A549 treated with AZD9567 at 1 μM for 4 hours (cell line): ENCODE results near the gene SSR2. TPM values are rescaled to one million over a fixed set of nuclear protein-coding genes. Genes with fewer than 3 reads are reported as not detected.

Experiments
- total RNA-seq: library from RNA; stranded (reverse); fragments of 200-300 nt; extraction: Qiagen RNA extraction; gene quantifications from 5 replicates; pipeline ENCODE4 v1.2.3, GENCODE V29; 2022; ENCODE audit not compliant: insufficient read depth

The SSR2 gene
- total RNA-seq, result 256 to 265 TPM (median 262 TPM) in 5 replicates

GRCh38 chr1:156020293-156021092, at the start of gene SSR2:
TSS of gene SSR2 (minus strand) at chr1:156020951. CDS start at chr1:156020167, 784 bp downstream.

DNA sequence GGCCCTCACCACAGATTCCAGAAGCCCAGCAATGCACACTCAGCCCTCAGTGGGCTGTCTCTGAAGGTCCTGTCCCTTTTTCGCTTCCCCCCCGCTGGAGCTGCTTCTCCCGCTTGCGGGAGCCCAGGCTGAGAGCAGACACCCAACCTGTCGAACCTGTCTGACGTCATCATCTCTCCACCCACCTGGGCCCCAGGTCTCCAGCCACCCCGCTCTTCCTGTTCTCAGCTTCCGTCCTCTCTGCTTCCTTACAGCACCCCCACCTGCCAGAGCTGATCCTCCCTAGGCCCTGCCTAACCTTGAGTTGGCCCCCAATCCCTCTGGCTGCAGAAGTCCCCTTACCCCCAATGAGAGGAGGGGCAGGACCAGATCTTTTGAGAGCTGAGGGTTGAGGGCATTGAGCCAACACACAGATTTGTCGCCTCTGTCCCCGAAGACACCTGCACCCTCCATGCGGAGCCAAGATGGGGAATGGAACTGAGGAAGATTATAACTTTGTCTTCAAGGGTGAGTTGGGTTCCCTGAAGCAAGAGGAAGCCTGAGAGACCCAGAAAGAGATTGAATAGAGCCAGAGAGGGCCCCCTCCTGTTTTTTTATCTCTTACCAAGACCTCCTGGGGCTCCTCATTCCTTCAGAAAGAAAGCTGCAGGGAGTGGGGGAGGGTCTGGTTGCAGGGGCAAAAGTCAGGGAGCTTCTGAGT, 40.3 kb upstream of the SSR2 start, which contains the start of gene RAB25:
Gene RAB25, plus strand, starts transcription at position 224 of the 700 bp plus-strand sequence. Its CDS starts 241 bp downstream, at position 465.

DNA sequence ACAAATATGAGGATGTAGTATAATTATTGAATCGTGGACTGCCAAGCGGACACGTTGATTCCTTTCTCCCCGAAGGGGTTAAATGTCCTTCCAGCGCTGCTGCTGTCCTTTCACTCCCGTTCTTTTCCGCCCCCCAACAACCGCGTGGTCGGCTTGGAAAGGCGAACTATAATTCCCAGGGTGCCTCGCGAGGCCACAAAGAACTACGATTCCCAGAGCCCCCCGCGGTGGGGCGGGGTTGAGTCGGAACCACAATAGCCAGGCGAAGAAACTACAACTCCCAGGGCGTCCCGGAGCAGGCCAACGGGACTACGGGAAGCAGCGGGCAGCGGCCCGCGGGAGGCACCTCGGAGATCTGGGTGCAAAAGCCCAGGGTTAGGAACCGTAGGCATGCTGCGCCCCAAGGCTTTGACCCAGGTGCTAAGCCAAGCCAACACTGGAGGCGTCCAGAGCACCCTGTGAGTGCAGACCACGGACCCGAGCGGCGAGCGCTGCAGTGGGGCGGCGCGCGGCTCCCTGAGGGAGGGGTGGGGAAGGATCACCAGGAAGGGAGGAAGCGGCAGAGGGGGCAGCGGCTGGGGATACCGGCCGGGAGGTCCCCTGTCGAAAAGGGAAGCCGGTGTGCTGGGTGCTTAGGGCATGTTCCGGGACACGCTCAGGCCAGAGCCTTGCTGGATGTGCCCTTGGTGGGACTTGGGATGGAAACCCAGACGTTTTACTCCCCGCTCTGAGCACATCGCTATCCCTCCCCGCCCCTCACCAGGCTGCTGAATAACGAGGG, 33.9 kb upstream of the SSR2 start, which contains the start of gene LAMTOR2:
Gene LAMTOR2, plus strand, starts transcription at position 283 of the 781 bp plus-strand sequence. Its CDS starts 108 bp downstream, at position 391.

GRCh38 chr1:156053768-156054499, 33.2 kb upstream of the SSR2 start, which contains the start of gene UBQLN4:
TSS of gene UBQLN4 (minus strand) at chr1:156053798. CDS start at chr1:156053701, 97 bp downstream.

DNA sequence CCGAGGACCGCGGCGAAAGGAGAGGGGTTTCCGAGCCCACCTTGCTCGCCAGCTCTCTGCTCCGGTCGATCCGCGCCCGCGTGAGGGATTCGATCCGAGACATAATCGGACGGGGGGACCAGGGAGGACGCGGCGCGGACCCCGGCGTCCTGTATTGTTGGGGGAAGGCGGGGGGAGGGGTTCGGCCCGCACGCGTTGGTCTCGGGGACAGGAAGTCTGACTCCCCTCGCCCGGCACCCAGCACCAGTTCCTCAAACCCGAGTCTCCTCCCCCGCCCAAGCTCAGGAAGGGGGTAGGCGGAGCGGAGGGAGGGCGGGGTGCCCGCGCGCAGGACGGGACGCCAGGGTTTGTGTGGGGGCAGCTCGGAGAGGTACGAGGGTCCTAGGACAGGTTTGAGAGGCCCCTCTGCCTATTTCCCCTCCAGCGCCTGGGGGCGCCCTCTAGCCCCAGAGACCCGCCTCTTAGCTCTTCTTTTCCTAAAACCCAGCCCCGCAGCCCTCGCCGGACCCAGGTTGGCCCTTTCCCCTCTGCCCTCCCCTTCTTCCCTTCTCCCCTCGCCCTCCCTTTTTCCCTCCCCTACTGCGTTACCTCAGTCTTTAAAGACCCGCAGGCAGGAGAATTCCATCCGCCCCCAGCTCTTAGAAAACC, 42.3 kb downstream of the SSR2 start, which contains the start of gene ARHGEF2:
Gene ARHGEF2, minus strand, starts transcription at position 223 of the 648 bp plus-strand sequence. Its CDS starts 120 bp downstream, at position 103.

Other genes starting within 250 kb of the SSR2 start
- gene GON4L, start 163.7 kb downstream of the SSR2 start, total RNA-seq, result 11.3 to 16.5 TPM (median 15.0 TPM) in 5 replicates
- 1.1 to 1.3 TPM (median 1.2 TPM) in 5 replicates for gene SYT11, start 161.4 kb downstream of the SSR2 start, total RNA-seq
- gene RIT1, start 109.6 kb downstream of the SSR2 start, total RNA-seq, result 11.4 to 22.1 TPM (median 20.9 TPM) in 5 replicates
- 16.5 to 26.8 TPM (median 24.4 TPM) in 5 replicates for gene KHDC4, start 86.5 kb downstream of the SSR2 start, total RNA-seq
- gene RXFP4, start 79.3 kb downstream of the SSR2 start, total RNA-seq, result not detected in 5 replicates
- gene ARHGEF2, start 42.4 kb downstream of the SSR2 start, total RNA-seq, result 28.7 to 34.5 TPM (median 32.0 TPM) in 5 replicates
- 36.3 to 42.3 TPM (median 39.8 TPM) in 5 replicates for gene UBQLN4, start 32.8 kb upstream of the SSR2 start, total RNA-seq
- 129 to 164 TPM (median 158 TPM) in 5 replicates for gene LAMTOR2, start 33.8 kb upstream of the SSR2 start, total RNA-seq
- gene RAB25, start 40.2 kb upstream of the SSR2 start, total RNA-seq, result not detected in 5 replicates
- 0.82 to 2.4 TPM (median 1.4 TPM) in 5 replicates for gene MEX3A, start 61.5 kb upstream of the SSR2 start, total RNA-seq
- gene LMNA, start 93.8 kb upstream of the SSR2 start, total RNA-seq, result 534 to 757 TPM (median 712 TPM) in 5 replicates
- gene SEMA4A, start 132.6 kb upstream of the SSR2 start, total RNA-seq, result 0.31 to 0.50 TPM (median 0.38 TPM) in 4 of 5 replicates, not detected in the other
- gene SLC25A44, start 173.2 kb upstream of the SSR2 start, total RNA-seq, result 27.3 to 32.4 TPM (median 30.7 TPM) in 5 replicates
- 44.2 to 63.0 TPM (median 61.4 TPM) in 5 replicates for gene PMF1, start 192.1 kb upstream of the SSR2 start, total RNA-seq
- 0.26 to 0.41 TPM (median 0.29 TPM) in 4 of 5 replicates, not detected in the other for gene BGLAP, start 221.2 kb upstream of the SSR2 start, total RNA-seq
- 1.5 to 6.6 TPM (median 5.3 TPM) in 5 replicates for gene PAQR6, start 227.1 kb upstream of the SSR2 start, total RNA-seq